ENCODE results near the gene FMN1.

DNA sequence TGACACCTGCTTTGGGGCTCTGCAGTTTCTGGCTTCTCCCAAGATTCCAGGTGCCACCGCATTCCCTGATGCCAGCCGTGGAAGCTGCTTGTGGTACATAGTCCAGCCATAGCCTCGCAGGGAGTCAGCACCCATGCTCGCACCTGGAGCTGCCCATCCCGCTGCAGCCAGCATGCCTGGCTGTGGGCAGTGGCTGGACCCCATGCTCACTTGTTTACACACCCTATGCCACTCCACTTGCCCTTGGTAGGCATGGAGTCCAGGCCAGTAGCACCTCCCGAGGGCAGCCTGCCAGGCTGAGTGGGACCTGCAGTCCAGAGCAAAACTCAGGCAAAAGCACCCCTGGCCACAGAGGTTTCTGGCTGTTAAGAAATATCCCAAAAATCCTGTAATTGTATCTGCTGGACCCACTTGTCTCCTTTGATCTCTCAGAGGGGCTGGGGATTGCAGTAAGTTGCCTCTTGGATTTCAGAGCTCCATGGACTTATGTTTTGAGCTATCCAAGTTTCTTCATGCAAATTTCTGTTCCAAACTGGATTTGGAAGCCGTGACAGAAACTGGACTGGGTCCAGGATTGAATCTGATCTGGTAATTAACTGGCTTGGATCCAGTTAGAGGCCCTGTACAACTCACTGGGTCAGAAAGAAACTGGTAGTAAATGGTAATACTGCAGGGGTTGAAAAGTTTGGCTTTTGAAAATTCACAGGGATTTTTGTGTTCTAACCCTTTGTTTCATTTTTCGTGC lies 149.3 kb downstream of the FMN1 start:
- TF ChIP-seq POLR2A (IDR thresholded peaks at IDR 0.05), result no peak
- TF ChIP-seq, protein P1, sequence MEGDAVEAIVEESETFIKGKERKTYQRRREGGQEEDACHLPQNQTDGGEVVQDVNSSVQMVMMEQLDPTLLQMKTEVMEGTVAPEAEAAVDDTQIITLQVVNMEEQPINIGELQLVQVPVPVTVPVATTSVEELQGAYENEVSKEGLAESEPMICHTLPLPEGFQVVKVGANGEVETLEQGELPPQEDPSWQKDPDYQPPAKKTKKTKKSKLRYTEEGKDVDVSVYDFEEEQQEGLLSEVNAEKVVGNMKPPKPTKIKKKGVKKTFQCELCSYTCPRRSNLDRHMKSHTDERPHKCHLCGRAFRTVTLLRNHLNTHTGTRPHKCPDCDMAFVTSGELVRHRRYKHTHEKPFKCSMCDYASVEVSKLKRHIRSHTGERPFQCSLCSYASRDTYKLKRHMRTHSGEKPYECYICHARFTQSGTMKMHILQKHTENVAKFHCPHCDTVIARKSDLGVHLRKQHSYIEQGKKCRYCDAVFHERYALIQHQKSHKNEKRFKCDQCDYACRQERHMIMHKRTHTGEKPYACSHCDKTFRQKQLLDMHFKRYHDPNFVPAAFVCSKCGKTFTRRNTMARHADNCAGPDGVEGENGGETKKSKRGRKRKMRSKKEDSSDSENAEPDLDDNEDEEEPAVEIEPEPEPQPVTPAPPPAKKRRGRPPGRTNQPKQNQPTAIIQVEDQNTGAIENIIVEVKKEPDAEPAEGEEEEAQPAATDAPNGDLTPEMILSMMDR (IDR thresholded peaks at IDR 0.05), result no peak
